Left ventricle myocardium superior (tissue), 1 donor: Measurements from ENCODE around the gene GLMN. TPM values are rescaled to one million over a fixed set of nuclear protein-coding genes. Genes with fewer than 3 reads are reported as not detected.
"Not testable (repeated sequence)": the region's sequence is repeated elsewhere in the genome, so short reads cannot be mapped to it uniquely, and the experiment has no call there.

Source experiments
- ATAC-seq: fragments of 200-7000 bp; cut with Tn5 transposase; one replicate; pipeline ENCODE4 v1.9.1; 2020; ENCODE audit warnings: mild to moderate bottlenecking, moderate library complexity
- DNase-seq: peaks from one replicate; pipeline ENCODE4 v3.0.0-alpha.2; 2020
- intact Hi-C: fragments of 100-400 bp; cut with micrococcal nuclease; formaldehyde crosslinking; loops from one replicate; pipeline ENCODE4 v1.11.0; 2022
- total RNA-seq: library from RNA; stranded (reverse); fragmentation: NEBNext Ultra II Directional; extraction: Animal tissue kit (Norgen Biotek cat#: 25700); gene quantifications from one replicate; pipeline ENCODE4 v1.2.1, GENCODE V29; 2021
- donor health status: DM: no; HTN: yes; CAD: no; lungs with severe emphysema.

Gene GLMN
- total RNA-seq, 1 donor from 2014 or later: 6.3 TPM

DNA sequence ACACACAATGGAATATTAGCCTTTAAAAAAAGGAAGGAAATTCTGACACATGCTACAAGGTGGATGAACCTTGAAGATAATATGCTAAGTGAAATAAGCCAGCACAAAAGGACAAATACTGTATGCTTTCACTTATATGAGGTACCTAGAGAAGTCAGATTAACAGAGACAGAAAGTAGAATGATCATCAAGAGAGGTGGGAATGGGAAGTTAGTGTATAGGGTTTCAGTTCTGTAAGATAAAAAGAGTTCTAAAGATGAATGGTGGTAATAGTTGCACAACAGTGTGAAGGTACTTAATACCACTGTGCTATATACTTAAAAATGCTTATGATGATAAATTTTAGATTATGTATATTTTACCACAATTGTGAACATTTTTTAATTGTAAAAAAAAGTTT is 7.2 kb upstream of the GLMN start:
- intact Hi-C loops: loop anchor here (10.0 kb wide), 1 partner anchor 319 kb away; no protein-coding TSS in a partner anchor
- DNase-seq (no peak), ATAC-seq (no peak)

DNA sequence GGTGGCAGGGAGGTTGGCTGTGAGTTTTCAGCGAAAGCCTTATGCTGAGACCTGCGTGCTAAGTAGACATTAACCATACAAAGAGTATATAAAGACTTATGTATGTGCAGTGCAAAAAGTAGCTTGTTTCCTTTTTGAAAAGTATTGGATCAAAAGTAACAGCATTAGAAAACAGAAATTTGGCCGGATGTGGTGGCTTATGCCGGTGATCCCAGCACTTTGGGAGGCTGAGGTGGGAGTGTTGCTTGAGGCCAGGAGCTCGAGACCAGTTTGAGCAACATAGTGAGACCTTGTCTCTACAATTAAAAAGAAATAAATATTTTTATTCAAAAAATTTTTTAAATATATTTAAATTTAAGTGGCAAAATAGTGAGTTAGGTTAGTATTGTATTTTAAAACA is 2.2 kb upstream of the GLMN start:
- intact Hi-C loops: loop anchor here (10.0 kb wide), 1 partner anchor 324 kb away; no protein-coding TSS in a partner anchor
- no peak for ATAC-seq

DNA sequence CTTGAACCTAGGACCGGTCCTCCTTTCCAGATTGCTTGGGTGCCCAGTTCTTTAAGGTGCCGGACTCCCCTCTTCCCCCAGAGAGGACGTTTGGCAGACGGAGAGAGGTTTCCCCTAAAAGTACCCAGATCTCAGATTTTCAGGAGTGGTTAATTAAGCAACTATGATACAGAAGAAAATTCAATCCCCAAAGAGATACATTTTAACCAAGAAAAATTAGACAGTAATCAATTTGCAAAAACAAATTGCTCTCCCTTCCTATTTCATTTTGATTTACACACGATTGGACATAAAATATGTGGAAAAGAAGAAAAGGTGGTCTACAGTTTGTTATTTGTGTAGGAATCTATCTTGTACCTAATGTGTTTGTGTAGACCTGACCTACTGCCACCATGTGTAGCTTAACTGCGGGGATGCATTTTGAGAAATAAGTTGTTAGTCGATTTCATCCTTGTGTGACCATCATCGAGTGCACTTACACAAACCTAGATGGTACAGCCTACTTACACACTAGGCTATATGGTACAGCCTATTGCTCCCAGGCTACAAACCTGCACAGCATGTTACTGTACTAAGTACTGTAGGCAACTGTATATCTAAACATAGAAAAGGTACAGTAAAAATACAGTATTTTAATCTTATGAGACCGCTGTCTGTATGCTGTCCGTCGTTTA is 827 bp upstream of the GLMN start:
- intact Hi-C loops: loop anchor here (10.0 kb wide), 1 partner anchor 325 kb away; no protein-coding TSS in a partner anchor
- ATAC-seq: no peak
- DNase-seq: no peak

More for the DNA sequence above, 2.2 kb upstream of the GLMN start:
- DNase-seq: no peak

DNA sequence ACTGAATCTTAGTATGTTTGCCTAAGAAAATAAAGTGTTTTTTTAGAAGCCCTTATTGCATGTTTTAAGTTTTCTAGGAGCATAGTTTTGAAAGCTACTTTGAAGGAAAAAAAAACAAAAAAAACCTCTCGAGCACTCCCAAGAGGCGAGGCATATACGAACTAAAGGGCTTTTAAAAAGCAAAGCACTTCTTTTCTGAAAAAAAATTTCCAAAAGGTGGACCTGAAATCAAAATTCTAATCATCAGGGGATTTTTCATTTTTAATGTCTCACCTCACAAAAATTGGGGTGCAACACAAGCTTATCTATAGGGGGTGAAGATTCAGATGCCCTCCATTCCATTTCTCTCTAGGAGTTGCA is 594 bp downstream of the GLMN start:
- ATAC-seq (no peak), DNase-seq (no peak)
- intact Hi-C loops: no loop called here

DNA sequence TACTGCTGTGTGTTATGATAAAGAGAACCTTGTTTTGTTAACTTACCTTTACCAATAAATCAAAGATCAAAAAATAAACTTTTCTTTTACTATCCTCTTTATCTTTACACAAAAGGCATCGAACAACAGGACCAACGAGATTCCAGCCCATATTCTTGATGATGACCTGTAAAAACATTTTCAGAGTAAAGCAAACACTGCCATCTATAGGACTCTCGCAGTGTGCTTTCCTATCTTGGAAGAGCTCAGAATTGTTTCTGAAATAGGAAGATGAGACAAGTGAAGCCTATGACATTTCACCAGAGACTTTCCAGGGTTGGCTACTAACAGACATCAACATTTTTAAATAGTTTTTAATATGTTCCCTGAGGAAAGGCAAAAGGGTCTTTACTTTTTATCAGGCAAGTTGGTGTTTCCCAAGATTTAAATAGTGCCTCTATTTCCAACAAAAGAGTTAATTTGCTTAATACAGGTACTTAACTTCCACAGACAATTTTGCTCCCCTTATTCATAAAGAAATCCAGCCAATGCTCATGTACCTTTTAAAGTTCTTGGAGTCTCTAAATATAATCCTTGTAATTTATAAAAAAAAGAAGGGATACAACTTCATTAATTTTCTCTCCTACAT is 7.3 kb downstream of the GLMN start:
- DNase-seq (no peak), ATAC-seq (peak; percentile 60)
- intact Hi-C loops: no loop called here

DNA sequence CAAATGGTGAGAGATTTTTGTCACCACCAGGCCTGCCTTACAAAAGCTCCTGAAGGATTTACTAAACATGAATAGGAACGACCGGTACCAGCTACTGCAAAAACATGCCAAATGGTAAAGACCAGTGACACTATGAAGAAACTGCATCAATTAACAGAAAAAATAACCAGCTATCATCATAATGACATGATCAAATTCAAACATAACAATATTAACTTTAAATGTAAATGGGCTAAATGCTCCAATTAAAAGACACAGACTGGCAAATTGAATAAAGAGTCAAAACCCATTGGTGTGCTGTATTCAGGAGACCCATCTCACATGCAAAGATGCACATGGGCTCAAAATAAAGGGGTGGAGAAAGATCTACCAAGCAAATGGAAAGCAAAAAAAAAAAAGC is 17.4 kb downstream of the GLMN start:
- DNase-seq, intact Hi-C loops, ATAC-seq: not testable (repeated sequence)

DNA sequence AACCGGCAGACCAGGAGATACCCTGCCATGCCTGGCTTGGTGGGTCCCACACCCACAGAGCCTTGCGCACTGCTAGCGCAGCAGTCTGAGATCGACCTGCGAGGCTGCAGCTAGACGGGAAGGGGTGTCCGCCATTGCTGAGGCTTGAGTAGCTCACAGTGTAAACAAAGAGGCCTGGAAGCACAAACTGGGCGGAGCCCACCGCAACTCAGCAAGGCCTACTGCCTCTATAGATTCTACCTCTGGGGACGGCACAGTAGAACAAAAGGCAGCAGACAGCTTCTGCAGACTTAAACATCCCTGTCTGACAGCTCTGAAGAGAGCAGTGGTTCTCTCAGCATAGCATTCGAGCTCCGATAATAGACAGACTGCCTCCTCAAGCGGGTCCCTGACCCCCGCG is 19.0 kb downstream of the GLMN start:
- intact Hi-C loops, DNase-seq, ATAC-seq: not testable (repeated sequence)

DNA sequence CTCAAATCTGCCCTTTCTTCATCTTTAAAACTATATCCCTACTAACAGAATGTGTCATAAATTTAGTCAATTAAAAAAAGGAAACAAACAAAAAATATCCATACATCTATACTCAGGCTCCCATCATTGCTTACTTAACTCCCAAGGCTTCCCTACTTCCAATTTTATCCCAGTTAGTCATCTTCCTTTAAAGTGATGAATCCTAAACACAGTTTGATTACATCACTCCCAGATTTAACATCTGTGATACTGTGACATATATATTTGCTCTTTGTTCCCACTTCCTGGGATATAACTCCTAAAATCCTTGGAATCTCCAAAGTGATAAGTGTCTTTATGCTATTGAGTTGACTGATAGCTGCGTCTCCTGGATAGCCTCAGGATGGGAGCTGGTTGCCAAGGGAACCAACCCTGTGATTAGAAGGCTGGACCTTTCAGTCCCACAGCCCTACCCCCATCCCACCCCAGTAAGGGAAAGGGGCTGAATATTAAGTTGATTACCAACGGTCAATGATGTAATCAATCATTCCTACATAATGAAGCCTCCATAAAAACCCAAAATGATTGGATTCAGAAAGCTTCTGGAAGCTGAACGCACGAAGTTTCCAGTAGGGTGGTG is 21.6 kb downstream of the GLMN start:
- DNase-seq (no peak), ATAC-seq (no peak)
- intact Hi-C loops: no loop called here

DNA sequence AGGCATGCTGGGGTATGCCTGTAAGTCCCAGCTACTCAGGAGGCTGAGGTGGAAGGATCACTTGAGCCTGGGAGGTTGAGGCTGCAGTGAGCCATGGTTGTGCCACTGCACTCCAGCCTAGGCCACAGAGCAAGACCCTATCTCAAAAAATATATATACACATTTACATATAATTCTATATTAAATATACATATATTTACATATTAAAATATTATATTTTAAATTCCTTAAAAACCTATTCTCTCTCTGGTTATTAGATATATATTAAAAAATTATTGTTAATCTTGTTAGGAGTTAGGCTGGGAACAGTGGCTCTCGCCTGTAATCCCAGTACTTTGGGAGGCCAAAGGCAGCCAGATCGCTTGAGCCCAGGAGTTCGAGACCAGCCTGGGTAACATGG is 22.7 kb downstream of the GLMN start:
- DNase-seq: no peak
- intact Hi-C loops: no loop called here
- no peak for ATAC-seq

DNA sequence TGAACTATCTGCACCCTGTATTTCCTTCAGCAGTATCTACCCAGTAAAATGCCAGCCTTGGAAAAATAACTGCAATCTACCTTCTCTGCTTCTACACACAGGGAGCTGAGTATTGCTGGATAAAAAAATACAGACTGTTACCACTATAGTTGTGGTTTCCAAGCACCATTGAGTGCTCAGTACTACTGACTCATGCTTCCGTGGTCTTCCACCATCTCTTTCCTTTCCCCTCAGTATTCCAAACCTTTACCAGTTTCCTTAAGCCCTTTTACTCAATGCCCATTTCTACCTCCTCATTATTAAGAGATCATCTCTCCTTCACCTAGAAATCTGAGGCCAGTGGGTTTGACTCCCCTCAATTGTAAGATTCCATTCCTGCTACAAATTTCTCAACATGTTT is 23.8 kb downstream of the GLMN start:
- intact Hi-C loops: no loop called here
- no peak for ATAC-seq

DNA sequence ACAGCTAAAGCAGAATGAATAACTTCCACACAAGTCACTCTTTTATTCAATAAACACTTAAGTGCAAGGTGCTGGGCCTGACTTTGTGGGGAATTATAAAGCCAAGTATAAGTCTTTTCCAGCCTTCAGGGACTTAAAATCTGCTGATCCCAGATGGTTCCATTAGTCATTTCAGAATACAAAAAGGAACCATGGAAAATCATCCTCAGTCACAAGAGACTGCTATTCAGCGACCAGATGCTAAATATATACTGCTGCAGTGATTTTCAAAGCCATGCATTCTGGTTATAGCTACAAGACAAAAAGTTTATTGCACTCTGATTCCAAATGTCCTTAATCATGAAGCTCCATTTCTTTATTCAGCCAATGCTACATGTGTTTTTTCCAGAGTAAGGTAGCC is 25.7 kb downstream of the GLMN start:
- intact Hi-C loops: no loop called here
- ATAC-seq: no peak
- DNase-seq: no peak

More for the DNA sequence above, 23.8 kb downstream of the GLMN start:
- no peak for DNase-seq

DNA sequence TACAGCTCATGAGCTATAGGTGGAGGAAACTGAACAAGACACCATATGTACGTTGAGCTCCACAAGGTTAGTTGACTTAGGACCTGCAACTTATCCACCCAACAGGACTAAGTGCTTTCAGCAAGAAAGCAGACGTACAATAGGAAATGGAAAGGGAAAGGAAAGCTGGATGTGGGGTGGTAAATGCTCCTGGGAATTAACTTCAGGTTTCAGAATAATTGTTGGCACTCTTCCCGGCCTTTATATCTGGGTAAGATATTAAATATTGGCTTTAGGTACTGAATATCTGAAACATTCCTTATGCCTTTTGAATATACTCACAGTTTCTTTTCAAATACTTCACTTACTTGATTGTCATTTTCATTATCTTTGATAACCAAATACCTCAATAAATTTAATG is 36.3 kb downstream of the GLMN start:
- DNase-seq (no peak), ATAC-seq (no peak)
- intact Hi-C loops: no loop called here

DNA sequence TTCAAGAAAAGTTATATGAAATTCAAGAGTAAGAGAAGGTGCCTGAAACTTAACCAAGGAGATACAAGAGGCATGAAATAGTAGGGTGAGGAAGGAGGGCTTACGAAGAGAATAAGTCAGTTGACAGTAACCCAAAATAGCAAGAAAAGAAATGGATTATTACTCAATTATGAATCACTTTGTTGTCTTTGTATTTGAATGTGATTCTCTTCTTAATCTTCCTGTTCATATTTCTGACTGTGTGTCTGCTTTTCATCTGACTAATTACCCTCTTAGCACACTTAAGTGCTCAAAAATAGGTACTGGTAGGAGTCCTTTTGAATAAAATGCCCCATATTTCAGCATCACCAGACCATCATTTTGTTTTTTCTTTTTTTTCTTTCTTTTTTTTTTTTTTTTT is 39.4 kb downstream of the GLMN start:
- intact Hi-C loops: no loop called here
- ATAC-seq (no peak), DNase-seq (no peak)

DNA sequence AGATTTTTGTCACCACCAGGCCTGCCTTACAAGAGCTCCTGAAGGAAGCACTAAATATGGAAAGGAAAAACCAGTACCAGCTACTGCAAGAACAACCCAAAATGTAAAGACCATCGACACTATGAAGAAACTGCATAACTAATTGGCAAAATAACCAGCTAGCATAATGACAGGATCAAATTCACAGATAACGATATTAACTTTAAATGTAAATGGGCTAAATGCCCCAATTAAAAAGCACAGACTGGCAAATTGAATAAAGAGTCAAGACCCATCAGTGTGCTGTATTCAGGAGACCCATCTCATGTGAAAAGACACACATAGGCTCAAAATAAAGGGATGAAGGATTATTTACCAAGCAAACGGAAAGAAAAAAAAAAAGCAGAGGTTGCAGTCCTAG is 44.1 kb downstream of the GLMN start:
- ATAC-seq, DNase-seq, intact Hi-C loops: not testable (repeated sequence)

DNA sequence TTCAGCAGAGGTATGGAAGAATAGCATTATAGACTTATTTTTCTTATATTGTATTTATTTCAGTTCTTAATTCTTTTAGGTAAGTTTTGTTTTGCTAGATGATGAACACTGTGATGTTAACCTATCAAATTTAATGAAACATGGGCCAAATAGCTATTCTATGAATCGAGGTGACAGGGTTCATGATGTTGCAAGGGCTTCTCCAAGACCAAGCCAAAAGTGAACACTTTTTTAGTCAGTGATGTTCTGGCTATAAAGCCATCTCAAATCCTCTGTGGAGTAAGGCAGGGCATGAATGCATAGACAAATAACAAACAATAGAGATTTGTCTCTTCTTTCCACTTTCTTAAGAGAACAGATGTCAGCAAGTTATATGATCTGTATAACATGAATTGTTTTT is 54.4 kb downstream of the GLMN start:
- ATAC-seq (no peak), DNase-seq (no peak)
- intact Hi-C loops: no loop called here

DNA sequence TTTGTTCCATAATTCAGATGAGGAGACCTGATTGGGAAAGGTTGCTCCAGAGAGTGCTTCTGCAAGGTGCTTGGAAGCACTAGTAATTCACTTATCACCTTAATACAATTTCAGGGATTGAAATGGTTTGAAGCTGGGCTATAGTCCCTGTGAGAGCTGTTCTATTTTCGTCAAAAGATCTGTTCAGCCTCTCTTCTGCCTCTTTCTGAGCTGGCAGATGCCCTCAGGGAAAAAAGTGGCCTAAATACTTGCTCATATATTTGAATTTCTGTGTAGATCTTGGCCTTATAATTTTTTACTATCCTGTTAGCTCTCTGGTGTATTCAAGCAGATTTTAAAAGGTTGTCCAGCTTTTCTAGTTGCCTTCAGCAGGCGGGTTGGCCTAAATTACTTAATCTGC is 58.8 kb downstream of the GLMN start:
- no peak for ATAC-seq
- DNase-seq: no peak
- intact Hi-C loops: no loop called here

DNA sequence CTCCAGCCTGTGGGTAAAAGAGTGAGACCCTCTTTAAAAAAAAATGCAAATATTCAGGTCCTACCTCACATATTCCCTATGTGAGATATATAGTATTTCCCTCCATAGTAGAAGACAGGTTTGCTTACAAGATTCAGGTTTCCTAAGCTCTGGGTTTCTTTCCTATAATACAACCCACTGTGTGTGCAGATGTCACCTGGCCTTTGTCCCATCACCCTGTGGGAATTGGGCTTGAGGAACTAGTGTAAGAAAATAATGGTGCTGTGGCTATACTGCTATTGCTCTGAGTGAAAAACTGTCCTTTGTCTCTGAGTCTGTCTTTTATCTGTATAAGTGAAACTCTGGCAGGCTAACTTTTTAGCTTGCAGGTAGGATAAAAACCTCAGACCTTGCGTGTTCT is 68.1 kb downstream of the GLMN start:
- intact Hi-C loops: no loop called here

DNA sequence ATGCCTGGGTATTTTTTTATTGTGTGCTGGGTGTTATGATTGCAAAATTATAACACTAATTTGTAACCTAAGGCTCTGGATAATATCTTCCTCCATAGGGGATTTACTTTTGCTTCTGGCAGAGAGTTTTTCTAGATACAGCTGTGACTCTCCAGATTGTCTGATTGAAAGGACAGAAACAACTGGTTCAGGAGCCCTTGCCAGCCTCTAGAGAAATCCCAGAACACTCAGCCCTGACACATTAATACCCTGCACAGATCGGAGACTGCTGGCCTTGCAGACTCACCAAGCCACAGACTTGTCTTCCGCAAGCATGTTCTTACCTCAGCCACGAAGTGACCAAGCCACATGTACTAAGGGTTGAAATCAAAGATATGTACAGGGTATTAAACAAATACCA is 70.4 kb downstream of the GLMN start:
- DNase-seq (no peak), ATAC-seq (no peak)
- intact Hi-C loops: no loop called here

More for the DNA sequence above, 68.1 kb downstream of the GLMN start:
- DNase-seq (no peak), ATAC-seq (no peak)

DNA sequence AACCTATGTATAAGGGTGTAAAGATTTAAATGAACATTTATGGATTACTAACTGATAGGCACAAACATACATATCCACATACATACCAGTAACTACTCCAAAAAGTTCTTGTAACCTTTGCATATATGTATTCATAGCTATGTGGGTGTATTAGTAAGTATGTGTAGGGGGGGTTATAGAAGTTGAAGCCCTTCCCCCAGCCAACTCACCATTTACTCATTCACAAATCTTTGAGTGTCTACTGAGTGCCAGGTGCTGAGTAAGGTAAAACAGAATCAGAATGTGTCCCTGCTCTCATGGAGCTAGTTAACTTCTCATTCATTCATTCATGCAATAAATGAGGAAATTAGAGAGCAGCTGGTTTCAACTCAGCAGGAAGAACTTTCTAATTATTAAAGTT is 79.8 kb downstream of the GLMN start:
- intact Hi-C loops: no loop called here
- DNase-seq: no peak

DNA sequence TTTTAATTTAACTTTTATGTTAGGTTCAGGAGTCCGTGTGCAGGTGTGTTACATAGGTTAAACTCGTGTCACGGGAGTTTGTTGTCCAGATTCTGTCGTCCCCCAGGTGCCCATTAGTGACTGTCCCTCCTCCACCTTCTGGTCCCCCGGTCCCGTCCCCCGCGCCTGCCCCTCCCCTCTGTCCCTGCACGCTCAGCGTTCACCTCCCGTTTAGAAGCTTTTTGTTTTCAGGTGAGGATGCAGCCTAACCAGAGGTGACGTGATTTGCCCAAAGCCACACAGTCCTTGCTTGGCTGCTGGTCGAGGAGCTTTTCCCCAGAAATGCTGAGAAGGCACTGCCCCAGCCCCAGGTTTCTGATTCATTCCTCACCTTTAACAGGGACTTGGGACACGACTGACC is 80.2 kb downstream of the GLMN start:
- DNase-seq: no peak
- ATAC-seq: no peak
- intact Hi-C loops: no loop called here

More for the DNA sequence above, 79.8 kb downstream of the GLMN start:
- no peak for ATAC-seq

DNA sequence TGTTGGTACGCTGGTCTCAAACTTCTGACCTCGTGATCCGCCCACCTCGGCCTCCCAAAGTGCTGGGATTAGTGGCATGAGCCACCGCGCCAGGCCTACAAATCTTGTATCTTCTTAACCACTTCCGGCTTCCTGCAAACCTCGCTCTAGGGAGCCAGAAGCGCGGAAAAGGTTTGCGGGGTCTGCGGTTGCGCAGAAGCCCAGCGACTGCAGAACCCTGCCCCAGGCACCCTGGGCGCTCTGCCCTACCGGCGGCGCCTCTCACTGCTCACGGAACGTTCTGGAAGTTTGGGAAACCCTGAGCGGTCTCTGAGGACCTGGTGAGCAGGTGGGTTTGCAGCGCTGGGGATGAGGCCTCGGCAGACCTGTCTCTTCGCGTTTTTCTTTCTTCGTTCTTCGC is 81.1 kb downstream of the GLMN start, which contains the start of gene C1orf146:
C1orf146 (plus strand) TSS at position 195 of the 400 bp plus-strand sequence. CDS start 13,506 bp downstream, outside the sequence.
- DNase-seq: no peak
- intact Hi-C loops: no loop called here

More for the DNA sequence above, 81.1 kb downstream of the GLMN start, which contains the start of gene C1orf146:
- ATAC-seq: no peak
